ENCODE results near the gene ALOX15. TPM values are rescaled to one million over a fixed set of nuclear protein-coding genes. Genes with fewer than 3 reads are reported as not detected.

Gene ALOX15
- total RNA-seq, 1 experiment from 2014 or later, result 0.31 TPM

- Histone ChIP-seq H3K23me2 (ENCODE audit: insufficient read length, low read depth, low read length, poor library complexity, severe bottlenecking) (no peaks in the 10 kb centered on the region), H3K14ac (ENCODE audit: insufficient read depth, low read length) (no peak overlapping the region), H2BK15ac (ENCODE audit: low read depth, low read length) (no peak overlapping the region), H4K5ac (ENCODE audit: insufficient read length, low read depth, low read length) (no peak overlapping the region), H3T11ph (ENCODE audit: low read length) (no peak overlapping the region), H3K56ac (ENCODE audit: insufficient read length, low read depth, low read length) (no peak overlapping the region), H3K4me2 (ENCODE audit: insufficient read depth, insufficient read length, low read length) (no peak overlapping the region), H3K27me3 (ENCODE audit: insufficient read depth, low read length) (peaks cover 2% of the 10 kb centered on the region; the same call in 1 of the 2 replicates), H3K79me2 (ENCODE audit: insufficient read depth, low read length) (no peaks in the 10 kb centered on the region), H3K4me1 (ENCODE audit: insufficient read depth, low read length) (peaks cover 3% of the 10 kb centered on the region; the same call in 1 of the 2 replicates), H2AK5ac (ENCODE audit: insufficient read length, low read length) (no peak overlapping the region), H2BK12ac (ENCODE audit: insufficient read length, low read depth, low read length) (no peak overlapping the region), H3K27ac (ENCODE audit: insufficient read length, low read depth, low read length) (no peak overlapping the region), H4K8ac (replicated peaks; ENCODE audit: insufficient read length, low read depth, low read length) (no peak overlapping the region), H3K18ac (ENCODE audit: insufficient read length, low read depth, low read length) (no peak overlapping the region), H3K4ac (ENCODE audit: low read depth, low read length) (no peak overlapping the region), H4K91ac (ENCODE audit: insufficient read length, low read depth, low read length) (no peak overlapping the region), H3K9ac (ENCODE audit: extremely low read depth, insufficient read length, low read length) (no peak overlapping the region), H3K9me3 (ENCODE audit: control insufficient read depth, low read depth, low read length) (no peaks in the 10 kb centered on the region), H3K23ac (ENCODE audit: insufficient read length, low read depth, low read length) (no peak overlapping the region), H4K20me1 (ENCODE audit: control insufficient read depth, insufficient read depth, insufficient read length) (no peaks in the 10 kb centered on the region), H2BK20ac (ENCODE audit: low read depth, low read length, poor library complexity, severe bottlenecking) (no peak overlapping the region), H3K79me1 (ENCODE audit: insufficient read depth, low read depth, low read length, poor library complexity, severe bottlenecking) (no peaks in the 10 kb centered on the region), H2AFZ (ENCODE audit: low read length) (no peak overlapping the region), H2BK120ac (ENCODE audit: low read depth, low read length, poor library complexity, severe bottlenecking) (no peak overlapping the region), H2BK5ac (ENCODE audit: insufficient read length, low read length) (no peak overlapping the region)
- H3K27ac Mint-ChIP-seq, result no peak overlapping the region
- H3K27me3 Mint-ChIP-seq (ENCODE audit: low read depth), result peaks cover 52% of the 10 kb centered on the region
- no peak overlapping the region for H3K4me3 Mint-ChIP-seq
- H3K4me1 Mint-ChIP-seq, result peaks cover 37% of the 10 kb centered on the region in 2 experiments
- 100% methylated on average over 1 of the region's 2 CpGs for WGBS (ENCODE audit: extremely low coverage, insufficient read length, low lambda C conversion rate)
- H3K9me3 Mint-ChIP-seq, result peaks cover 0 to 5% of the 10 kb centered on the region in 2 experiments; a peak in 2 of 5 replicates
- peaks cover 0 to 6% (median 1%) of the 10 kb centered on the region in 3 experiments; a peak in 2 of 7 replicates for H3K36me3 Mint-ChIP-seq (ENCODE audit: insufficient read depth in 1 of 3, low read depth in 3 of 3)
- no peak for DNase-seq
- TF ChIP-seq CTCF (conservative IDR thresholded peaks at IDR 0.05), result no peak
Observed at GRCh38 chr17:4633643-4634042, 7.8 kb downstream of the ALOX15 start.
